ENCODE measurements around the gene MAMSTR.
"Not testable (repeated sequence)": the region's sequence is repeated elsewhere in the genome, so short reads cannot be mapped to it uniquely, and the experiment has no call there.

The MAMSTR gene, protein sequence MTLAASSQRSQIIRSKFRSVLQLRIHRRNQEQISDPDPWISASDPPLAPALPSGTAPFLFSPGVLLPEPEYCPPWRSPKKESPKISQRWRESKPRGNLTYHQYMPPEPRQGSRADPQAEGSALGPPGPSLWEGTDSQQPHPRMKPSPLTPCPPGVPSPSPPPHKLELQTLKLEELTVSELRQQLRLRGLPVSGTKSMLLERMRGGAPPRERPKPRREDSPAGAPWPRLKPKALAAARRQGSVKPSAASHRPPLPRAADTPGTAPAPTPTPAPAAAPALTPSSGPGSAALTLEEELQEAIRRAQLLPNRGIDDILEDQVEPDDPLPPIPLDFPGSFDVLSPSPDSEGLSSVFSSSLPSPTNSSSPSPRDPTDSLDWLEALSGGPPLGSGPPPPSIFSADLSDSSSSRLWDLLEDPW

DNA sequence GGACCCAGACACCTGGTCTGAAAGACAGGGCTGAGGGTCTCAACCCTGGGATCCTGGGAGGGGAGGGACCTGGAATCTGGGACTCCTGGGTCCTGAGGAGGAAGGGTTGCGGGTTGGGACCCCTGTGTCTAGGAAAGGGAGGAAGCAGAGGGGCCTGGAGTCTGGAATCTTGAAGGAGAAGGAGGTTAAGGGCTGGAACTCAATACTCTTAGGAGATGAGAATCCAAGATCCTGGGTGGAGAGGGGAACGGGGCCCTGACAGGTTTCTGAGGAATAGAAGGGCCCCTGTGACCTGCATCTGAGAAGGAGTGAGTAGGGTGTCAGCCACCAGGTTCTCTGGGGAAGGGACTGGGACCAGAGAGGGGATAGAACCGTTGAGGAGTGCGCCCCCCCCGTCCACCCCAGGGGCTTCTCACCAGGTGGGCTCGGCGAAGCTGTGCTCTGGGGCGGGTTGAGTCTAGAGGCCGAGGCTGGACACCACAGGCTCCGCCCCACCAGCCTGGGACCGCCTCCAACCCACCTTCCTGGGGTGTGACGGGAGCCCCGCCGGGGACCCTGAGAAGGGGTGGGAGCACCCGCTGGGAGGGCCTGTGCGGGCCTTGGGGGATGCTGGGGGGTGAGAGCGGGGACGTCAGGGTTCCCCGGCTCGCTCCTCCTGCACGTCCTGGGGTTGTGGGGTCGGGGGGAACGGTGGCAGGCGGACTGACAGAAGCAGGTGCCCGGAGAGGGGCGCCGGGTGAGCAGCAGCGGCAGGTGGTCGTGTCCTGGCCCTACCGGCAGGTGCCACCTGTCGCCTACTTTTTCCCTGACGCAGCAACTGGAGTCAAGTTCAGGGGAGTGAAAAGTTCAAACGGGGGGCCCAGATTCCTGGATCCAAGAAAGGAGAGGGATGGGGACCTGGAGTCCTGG is at the start of gene MAMSTR:
Gene MAMSTR, minus strand, starts transcription at position 463 of the 909 bp plus-strand sequence. CDS start 694 bp downstream, outside the sequence.
- no peak for DNase-seq

DNA sequence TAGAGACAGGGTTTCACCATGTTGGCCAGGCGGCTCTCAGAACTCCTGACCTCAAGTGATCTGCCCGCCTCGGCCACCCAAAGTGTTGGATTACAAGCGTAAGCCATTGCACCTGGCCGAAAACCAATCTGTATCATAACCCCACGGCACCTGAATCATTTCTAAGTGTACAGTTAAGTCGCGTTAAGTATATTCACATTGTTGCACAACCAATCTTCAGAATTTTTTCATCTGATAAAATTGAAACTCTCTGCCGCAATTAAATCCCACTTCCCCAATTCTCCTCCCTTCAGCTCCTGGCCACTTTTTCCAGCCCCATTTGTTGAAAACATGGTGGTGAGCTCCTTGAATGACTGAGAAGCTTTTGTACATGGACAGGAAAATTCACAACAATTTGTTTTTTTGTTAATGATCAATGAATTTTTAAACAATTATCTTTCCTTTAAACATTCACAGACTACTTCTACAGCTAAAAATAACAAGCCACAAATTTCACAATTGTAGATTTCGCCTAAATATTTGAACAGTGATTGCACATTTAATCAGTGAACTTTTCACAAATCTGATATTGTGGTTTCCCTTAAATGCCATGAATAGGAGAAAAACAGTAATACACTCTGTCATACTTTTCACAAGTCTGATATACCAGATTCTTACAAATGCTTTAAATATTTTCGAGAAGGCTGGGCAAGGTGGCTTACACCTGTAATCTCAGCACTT is 49.6 kb upstream of the MAMSTR start:
- no peak for DNase-seq

DNA sequence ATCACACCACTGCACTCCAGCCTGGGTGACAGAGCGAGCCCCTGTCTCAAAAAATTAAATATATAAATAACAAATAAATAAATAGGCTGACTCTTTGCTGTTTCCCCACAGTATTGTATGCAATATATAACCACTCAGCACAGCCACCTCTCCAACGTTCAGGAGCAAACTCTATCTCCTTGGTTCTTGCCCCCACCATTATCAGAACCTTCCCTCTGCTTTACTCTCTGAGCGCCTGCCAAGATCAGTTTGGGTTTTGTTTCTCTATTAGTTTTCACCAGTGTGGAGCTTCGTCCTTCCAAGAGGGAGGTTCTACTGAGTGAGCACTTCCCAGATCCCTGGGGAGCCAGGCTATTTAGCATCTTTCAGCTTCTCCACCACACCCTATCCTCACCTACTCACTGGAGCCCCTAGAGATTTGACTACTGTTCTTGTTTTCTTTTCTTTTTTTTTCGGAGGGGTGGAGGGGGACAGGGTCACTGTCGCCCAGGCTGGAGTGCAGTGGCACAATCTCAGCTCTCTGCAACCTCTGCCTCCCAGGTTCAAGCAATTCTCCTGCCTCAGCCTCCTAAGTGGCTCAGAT is 48.7 kb upstream of the MAMSTR start:
- not testable (repeated sequence) for DNase-seq

DNA sequence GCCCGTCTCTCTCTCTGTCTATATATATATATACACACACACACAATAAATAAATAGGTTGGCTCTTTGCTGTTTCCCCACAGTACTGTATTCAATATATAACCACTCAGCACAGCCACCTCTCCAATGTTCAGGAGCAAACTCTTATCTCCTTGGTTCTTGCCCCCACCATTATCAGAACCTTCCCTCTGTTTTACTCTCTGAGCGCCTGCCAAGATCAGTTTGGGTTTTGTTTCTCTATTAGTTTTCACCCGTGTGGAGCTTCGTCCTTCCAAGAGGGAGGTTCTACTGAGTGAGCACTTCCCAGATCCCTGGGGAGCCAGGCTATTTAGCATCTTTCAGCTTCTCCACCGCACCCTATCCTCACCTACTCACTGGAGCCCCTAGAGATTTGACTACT is 46.3 kb upstream of the MAMSTR start:
- DNase-seq, result not testable (repeated sequence)

DNA sequence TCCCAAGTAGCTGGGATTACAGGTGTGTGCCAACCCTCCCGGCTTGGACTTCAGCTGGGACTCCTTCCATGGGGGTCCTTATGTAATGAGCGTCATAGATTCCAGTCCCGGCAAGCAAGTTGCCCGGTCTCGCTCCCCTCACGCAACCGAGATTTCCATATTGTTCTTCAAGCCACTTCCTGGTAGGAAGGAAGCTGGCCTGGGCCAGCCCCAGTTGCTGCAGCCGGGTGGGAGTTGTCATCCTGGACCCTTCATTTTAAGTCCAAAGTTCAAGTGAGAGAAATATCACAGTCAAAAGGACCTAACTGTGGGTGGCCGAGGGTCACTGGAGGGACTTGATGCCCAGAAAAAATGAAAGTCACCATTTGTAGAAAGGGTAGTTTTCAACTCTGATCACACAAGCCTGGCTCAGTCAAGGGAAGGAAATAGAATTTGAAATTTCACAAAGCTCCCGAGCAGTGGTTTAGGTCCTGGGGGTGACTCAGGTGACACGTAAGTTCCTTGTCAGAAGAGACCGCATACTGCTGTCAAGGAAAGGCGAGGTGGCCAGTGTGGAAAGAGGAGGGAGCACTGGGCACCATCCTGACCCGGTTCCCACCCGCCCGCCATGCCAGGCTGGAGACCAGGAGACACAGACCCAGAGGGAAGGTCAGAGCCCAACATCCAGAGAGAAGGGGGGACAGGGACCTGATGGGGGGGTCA is 41.1 kb upstream of the MAMSTR start:
- no peak for DNase-seq

DNA sequence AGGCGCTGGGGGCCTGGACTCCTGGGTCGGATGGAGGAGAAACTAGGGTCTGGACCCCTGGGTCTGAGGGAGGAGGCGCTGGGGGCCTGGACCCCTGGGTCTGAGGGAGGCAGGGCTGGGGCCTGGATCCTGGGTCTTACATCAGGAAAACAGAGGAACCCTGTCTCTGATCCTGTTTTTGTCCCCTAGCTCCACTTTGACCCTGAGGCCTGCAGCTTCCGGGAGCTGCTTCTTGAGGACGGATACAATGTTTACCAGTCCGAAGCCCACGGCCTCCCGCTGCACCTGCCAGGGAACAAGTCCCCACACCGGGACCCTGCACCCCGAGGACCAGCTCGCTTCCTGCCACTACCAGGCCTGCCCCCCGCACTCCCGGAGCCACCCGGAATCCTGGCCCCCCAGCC is 38.2 kb upstream of the MAMSTR start:
- DNase-seq, result no peak

DNA sequence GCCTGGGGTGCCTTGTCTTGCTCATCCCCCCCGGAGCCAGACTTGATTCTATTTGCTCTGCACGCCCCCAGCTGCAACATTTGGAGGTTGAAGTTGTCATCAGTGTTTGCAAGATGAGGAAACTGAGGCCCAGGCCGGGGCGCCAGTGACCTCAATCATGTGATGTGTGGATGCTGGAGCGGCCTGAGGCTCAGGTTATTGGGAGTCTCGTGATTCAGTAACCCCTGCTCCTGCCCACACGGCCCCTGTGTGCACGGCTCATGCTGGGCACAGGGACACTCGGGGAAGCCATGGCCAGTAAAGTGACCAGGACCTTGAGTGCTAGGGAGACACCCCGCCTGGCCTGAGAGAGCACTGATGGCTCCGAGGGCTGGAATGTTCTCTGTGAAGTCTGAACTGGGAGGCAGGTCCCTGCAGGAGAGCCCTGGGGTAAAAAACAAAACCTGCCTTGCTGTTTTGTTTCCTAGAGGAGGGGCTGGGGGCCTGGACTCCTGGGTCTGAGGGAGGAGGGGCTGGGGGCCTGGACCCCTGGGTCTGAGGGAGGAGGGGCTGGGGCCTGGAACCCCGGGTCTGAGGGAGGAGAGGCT is 37.7 kb upstream of the MAMSTR start:
- DNase-seq, result no peak

DNA sequence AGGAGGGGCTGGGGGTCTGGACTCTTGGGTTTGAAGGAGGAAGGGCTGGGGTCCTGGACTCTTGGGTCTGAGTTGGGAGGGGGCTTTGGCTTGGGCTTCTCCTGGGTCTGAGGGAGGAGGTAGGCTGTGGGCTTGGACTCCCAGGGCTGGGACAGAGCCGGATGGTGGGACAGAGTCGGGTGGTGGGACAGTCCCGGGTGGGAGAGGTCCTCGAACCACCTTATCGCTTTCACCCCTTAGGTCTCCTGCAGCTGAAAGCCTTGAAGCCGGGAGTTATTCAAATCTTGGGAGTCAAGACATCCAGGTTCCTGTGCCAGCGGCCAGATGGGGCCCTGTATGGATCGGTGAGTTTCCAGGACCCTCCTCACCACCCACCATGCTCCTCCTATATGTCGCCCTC is 37.2 kb upstream of the MAMSTR start:
- no peak for DNase-seq

DNA sequence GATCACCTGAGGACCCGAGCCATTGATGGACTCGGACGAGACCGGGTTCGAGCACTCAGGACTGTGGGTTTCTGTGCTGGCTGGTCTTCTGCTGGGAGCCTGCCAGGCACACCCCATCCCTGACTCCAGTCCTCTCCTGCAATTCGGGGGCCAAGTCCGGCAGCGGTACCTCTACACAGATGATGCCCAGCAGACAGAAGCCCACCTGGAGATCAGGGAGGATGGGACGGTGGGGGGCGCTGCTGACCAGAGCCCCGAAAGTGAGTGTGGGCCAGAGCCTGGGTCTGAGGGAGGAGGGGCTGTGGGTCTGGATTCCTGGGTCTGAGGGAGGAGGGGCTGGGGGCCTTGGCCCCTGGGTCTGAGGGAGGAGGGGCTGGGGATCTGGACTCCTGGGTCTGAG is 36.7 kb upstream of the MAMSTR start:
- no peak for DNase-seq

DNA sequence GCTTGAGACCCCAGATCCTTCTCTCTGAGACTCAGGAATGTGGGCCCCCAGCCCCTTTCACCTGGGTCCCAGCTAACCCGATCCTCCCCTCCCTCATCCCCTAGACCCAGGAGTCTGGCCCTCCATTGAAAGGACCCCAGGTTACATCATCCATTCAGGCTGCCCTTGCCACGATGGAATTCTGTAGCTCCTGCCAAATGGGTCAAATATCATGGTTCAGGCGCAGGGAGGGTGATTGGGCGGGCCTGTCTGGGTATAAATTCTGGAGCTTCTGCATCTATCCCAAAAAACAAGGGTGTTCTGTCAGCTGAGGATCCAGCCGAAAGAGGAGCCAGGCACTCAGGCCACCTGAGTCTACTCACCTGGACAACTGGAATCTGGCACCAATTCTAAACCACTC is 36.3 kb upstream of the MAMSTR start:
- DNase-seq, result no peak

DNA sequence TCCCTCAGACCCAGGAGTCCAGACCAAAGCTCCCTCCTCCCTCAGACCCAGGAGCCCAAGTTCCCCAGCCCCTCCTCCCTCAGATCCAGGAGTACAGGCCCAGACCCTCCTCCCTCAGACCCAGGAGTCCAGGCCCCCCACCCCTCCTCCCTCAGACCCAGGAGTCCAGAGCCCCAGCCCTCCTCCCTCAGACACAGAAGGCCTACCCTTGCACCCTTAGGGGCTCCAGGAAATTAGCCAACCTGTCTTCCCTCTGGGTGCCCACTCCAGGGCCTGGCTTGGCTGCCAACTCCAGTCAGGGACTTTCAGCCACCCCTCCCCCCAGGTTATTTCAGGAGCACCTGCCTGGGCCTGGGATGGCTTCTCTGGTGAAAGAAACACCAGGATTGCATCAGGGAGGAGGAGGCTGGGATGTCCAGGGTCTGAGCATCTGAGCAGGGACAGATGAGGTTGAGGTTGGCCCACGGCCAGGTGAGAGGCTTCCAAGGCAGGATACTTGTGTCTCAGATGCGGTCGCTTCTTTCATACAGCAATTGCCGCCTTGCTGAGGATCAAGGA is 35.6 kb upstream of the MAMSTR start, which contains the start of gene FGF21:
Gene FGF21, plus strand, starts transcription at position 441 of the 558 bp plus-strand sequence. CDS start 713 bp downstream, outside the sequence.
- no peak for DNase-seq

DNA sequence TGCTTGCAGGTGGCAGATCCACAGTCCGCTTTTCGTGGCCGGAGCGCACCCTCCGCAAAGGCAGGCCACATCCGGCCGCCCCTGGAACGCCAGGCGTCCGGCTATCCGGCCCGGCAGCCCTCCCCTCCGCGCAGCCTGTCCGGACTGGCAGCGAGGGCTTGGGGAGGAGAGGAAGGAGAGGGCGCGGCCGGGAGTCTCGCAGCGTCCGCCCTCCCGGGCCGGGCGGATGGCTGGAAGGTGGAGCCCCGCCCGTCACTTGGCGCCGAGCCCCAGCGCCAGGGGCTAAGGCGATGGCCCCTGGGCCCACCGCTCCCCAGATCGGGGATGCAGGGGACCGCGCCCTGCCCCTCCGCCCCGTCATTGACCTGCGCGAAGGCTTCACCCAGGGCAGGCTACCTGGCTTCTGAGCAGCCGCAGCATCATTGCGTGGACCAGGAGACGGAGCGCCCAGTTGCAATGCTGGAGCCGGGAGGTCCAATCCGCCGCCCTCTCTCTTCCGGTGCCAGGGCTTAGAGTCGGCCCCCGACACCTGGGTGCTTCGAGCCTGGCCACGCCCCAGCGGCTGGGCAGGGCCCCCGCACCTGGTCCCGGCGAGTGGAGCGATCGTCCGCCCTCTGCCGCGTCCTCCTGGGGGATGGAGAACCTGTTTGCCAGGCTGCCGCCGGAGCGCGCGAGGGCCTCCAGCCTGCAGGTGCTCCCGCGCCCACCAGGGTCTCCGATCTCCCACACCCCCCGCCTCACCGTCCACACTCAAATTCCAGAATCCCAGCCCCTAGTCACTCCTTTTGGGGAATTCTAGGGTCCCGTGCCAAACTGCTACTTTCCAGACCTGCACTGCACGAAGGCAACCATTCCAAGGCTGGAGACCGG is 33.2 kb upstream of the MAMSTR start, which contains the start of gene FUT1:
Gene FUT1, minus strand, starts transcription at position 146 of the 870 bp plus-strand sequence. CDS start 1,360 bp downstream, outside the sequence.
- no peak for DNase-seq

DNA sequence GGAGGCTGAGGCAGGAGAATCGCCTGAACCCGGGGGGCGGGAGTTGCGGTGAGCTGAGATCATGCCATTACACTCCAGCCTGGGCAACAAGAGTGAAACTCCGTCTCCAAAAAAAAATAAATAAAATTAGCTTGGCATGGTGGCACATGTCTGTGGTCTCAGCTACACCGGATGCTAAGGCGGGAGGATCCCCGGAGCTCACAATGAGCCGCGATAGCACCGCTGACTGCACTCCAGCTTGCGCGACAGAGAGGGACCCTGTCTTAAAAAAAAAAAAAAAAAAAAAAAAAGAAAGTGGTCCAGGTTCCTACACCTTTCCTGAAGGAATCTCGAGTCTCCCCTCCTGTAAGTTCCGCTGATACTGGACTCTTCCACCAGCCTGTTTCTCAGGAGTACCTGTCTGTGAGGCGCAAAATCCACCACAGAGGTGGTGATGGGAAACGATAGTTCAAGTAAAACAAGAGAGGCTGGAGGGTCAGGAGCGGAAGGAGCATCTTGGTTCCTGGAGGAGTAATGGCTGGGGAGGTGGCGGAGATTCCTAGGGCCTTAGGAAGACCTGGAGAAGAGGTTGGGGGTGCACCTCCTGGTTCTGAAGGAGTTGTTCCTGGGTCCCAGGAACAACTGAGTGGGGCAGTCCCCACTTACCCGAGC is 32.4 kb upstream of the MAMSTR start:
- no peak for DNase-seq

DNA sequence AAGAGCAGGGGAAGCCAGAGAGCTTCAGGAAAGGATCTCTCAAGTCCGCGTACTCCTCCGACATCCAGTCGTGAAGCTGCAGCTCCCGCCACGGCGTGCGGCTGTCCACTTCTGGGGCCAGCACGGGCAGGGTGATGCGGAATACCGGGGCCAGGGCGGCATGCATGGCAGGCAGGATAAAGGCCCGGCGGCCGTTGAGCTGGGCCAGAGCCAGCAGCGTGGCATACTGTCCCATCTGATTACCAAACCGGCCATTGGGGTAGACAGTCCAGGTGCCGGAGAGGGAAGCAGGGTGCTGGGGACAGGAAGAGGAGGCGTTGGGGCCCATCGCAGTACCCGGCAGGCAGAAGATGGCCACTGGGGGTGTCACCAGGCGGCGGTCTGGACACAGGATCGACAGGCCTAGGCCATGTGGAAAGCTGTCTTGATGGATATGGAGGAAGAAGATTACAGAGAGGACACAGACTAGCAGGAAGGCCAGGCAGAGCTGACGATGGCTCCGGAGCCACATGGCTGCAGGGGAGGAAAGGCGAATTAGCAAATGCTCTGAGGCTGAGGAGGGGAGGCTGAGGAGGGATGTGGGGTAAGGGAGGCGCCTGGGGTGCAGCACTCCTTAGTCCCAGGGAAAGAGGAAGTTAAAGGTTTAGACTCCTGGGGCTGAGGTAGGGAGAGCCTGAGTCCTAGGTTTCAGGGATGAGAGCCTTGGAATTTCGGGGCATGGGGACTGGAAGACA is 31.4 kb upstream of the MAMSTR start:
- no peak for DNase-seq

DNA sequence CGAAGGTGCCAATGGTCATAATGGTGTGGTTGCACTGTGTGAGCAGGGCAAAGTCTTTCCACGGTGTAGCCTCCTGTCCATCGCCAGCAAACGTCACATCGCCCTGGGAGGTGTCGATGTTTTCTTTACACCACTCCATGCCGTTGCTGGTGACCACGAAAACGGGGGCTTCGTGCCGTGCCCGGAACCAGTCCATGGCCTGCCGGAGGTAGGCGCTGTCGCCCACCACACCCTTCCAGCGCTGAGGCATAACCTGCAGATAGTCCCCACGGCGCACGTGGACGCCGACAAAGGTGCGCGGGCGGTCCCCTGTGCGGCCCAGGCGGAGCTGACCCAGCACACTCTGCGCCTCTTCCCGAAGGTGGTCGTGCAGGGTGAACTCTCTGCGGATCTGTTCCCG is 30.8 kb upstream of the MAMSTR start:
- no peak for DNase-seq

DNA sequence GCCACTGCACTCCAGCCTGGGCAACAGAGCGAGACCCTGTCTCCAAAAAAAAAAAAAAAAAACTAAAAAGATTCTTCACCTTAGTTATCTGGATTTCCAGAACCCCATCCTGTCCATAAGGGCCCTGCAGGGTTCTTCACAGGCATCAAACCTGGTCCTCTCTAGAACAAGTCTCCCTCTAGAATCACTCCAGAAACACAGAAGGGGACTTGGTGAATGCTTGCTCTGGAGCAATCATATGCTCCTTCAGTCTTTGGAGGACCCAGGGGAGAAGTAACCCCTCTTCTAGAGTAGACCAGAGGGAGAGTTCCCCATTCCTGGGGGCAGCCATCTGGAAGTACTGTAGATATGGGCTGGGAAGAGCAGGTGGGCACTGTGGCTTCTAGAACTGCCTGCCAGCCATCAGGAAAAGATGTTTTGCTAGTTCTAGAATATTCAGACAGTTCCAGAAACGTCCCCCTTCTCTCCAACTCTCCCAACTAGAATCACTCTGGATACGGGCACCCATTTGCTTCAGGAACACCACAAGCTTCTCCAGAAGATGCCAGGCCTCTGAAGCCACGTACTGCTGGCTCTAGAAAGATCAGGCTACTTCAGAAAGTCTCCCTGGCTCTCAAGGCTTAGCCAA is 30.2 kb upstream of the MAMSTR start:
- no peak for DNase-seq

DNA sequence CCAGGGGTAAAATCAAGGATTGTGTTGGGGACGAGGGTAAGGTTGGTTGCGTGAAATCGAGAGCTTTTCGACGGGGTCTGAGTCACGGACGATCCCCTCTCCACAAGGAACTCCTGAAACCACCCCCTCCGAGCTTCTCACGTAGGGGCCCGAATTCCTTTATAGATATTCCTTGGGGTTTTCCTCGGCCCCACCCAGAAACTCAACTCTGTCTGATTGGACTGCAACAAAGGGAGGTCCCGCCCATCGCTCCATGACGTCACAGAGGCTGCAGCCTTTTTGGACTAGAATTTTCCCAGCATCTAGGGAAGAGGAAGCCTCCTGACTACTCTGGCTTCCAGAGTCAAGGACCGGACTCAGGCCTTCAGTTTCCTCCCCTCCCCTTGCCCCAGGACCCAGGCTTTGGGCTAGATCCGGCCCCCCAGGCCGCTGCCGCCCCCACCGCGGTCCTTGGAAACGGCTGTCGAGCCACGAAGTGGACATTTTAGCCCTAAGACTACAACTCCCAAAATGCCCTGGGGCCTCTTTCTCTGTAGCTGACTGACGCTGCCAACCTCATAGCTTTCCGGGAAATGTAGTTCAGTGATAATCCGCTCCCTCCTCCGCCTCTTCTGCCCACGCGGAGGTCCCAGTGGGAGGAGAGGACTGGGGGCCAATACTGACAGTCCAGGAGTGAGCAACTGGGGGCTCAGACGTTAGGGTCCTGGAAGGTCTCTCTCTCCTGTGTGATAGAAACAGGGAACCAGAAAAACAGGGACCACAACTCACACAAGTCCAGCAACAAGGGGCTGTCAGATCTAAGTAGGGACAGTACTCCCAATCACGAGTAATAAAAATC is 27.4 kb upstream of the MAMSTR start, which contains the start of gene IZUMO1:
Gene IZUMO1, minus strand, starts transcription at position 172 of the 838 bp plus-strand sequence. CDS start 1,050 bp downstream, outside the sequence.
- peak; percentile 74 for DNase-seq
